Measurements from ENCODE around the gene MRPS30.

MRPS30 gene

GRCh38 chr5:44794371-44794770 lies 14.4 kb upstream of the MRPS30 start:
- no peak for DNase-seq (ENCODE audit: extremely low read depth, insufficient read length)
- Histone ChIP-seq H3K27me3 (replicated peaks; ENCODE audit: control insufficient read depth, insufficient read depth, low read length) (no peaks in the 10 kb centered on the region), H3K36me3 (ENCODE audit: control insufficient read depth, insufficient read depth, low read length) (no peaks in the 10 kb centered on the region), H3K4me3 (replicated peaks; ENCODE audit: low read depth, low read length) (no peak overlapping the region)
- TF ChIP-seq CTCF (IDR thresholded peaks at IDR 0.05; ENCODE audit: insufficient read depth, low read length, poor library complexity, severe bottlenecking): no peak

GRCh38 chr5:44795496-44795895 lies 13.3 kb upstream of the MRPS30 start:
- Histone ChIP-seq H3K36me3 (ENCODE audit: control insufficient read depth, insufficient read depth, low read length) (no peaks in the 10 kb centered on the region), H3K27me3 (replicated peaks; ENCODE audit: control insufficient read depth, insufficient read depth, low read length) (no peaks in the 10 kb centered on the region), H3K4me3 (replicated peaks; ENCODE audit: low read depth, low read length) (no peak overlapping the region)
- no peak for DNase-seq (ENCODE audit: extremely low read depth, insufficient read length)
- no peak for TF ChIP-seq CTCF (IDR thresholded peaks at IDR 0.05; ENCODE audit: insufficient read depth, low read length, poor library complexity, severe bottlenecking)

- no peak for TF ChIP-seq CTCF (IDR thresholded peaks at IDR 0.05; ENCODE audit: insufficient read depth, low read length, poor library complexity, severe bottlenecking)
- Histone ChIP-seq H3K27me3 (replicated peaks; ENCODE audit: control insufficient read depth, insufficient read depth, low read length) (no peaks in the 10 kb centered on the region), H3K36me3 (ENCODE audit: control insufficient read depth, insufficient read depth, low read length) (no peaks in the 10 kb centered on the region), H3K4me3 (replicated peaks; ENCODE audit: low read depth, low read length) (no peak overlapping the region)
- no peak for DNase-seq (ENCODE audit: extremely low read depth, insufficient read length)
Measured at GRCh38 chr5:44797841-44798240, 10.9 kb upstream of the MRPS30 start.

GRCh38 chr5:44801992-44802391 lies 6.8 kb upstream of the MRPS30 start:
- H3K36me3 ChIP-seq (ENCODE audit: control insufficient read depth, insufficient read depth, low read length): no peaks in the 10 kb centered on the region
- no peaks in the 10 kb centered on the region for H3K27me3 ChIP-seq (replicated peaks; ENCODE audit: control insufficient read depth, insufficient read depth, low read length)
- TF ChIP-seq CTCF (IDR thresholded peaks at IDR 0.05; ENCODE audit: insufficient read depth, low read length, poor library complexity, severe bottlenecking): no peak
- no peak overlapping the region for H3K4me3 ChIP-seq (replicated peaks; ENCODE audit: low read depth, low read length)
- no peak for DNase-seq (ENCODE audit: extremely low read depth, insufficient read length)

- H3K36me3 ChIP-seq (ENCODE audit: control insufficient read depth, insufficient read depth, low read length): no peaks in the 10 kb centered on the region
- no peak for TF ChIP-seq CTCF (IDR thresholded peaks at IDR 0.05; ENCODE audit: insufficient read depth, low read length, poor library complexity, severe bottlenecking)
- H3K4me3 ChIP-seq (replicated peaks; ENCODE audit: low read depth, low read length): no peak overlapping the region
Measured at GRCh38 chr5:44806608-44807007, 2.1 kb upstream of the MRPS30 start.

GRCh38 chr5:44807269-44807668 lies 1.5 kb upstream of the MRPS30 start:
- Histone ChIP-seq H3K36me3 (ENCODE audit: control insufficient read depth, insufficient read depth, low read length) (no peaks in the 10 kb centered on the region; the same call in 1 of the 2 replicates), H3K4me3 (replicated peaks; ENCODE audit: low read depth, low read length) (no peak overlapping the region), H3K27me3 (replicated peaks; ENCODE audit: control insufficient read depth, insufficient read depth, low read length) (no peaks in the 10 kb centered on the region)
- TF ChIP-seq CTCF (IDR thresholded peaks at IDR 0.05; ENCODE audit: insufficient read depth, low read length, poor library complexity, severe bottlenecking): no peak
- DNase-seq (ENCODE audit: extremely low read depth, insufficient read length): no peak

More at GRCh38 chr5:44806608-44807007, 2.1 kb upstream of the MRPS30 start:
- no peak for DNase-seq (ENCODE audit: extremely low read depth, insufficient read length)
- H3K27me3 ChIP-seq (replicated peaks; ENCODE audit: control insufficient read depth, insufficient read depth, low read length): no peaks in the 10 kb centered on the region
